ENCODE results near the gene CRELD2.

DNA sequence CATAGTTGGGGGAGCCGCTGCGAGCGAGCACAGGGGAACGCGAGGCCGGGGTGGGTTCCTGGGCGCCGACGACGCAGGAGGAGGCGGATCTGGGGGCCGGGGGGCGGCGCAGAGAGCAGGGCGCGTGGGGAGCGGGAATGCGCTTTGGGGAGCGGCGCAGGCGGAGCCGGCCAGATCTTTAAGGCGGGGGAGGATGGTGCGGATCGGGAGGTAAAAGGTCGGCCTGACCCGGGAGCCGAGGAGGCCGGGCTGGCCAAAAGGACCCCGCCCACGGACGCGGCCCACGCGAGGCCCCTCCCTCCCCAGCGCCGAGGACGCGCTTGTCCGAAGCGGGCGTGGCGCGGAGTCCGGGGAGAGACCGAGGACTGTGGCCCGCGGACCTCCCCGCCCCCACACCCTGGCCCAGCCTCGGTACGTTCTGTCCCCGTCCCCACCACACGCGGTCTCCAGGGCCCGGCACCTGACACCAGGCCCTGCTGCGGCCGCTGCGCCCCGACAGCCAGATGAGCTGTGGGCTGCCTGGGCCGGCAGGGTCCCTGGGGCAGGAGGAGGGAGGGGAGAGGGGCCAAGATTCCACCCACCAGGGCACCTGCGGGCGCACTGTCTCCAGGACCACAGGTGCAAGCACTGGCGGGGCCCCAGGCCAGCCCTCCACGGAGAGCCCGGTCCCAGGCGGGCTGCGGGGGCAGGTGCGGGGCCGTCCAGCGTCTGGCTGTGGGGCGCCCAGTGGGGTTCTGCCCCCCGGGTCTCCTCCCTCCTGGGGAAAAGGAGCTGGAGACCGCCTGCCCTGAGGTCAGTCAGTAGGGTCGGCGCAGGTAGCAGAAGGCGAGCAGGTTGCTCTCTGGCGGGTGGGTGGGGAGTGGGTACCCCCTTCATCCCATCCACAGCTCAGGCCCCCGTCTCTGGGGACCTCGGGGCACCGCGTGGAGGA lies 53.1 kb downstream of the CRELD2 start:
- TF ChIP-seq CTCF (IDR thresholded peaks at IDR 0.05; ENCODE audit: insufficient read depth, low read length, poor library complexity, severe bottlenecking) (no peak), EZH2phosphoT487 (conservative IDR thresholded peaks at IDR 0.05; ENCODE audit: low read length) (no peak)

Data from SU-DHL-6 (cell line).